ENCODE results near the gene TMEM108.

TMEM108 gene

GRCh38 chr3:133280586-133280985, 242.4 kb downstream of the TMEM108 start:
- no peak for DNase-seq (ENCODE audit: low spot score)

- no peak for DNase-seq (ENCODE audit: low spot score)
Observed at GRCh38 chr3:133282236-133282635, 244.0 kb downstream of the TMEM108 start.

GRCh38 chr3:133283958-133284807, 246.0 kb downstream of the TMEM108 start:
- DNase-seq (ENCODE audit: low spot score) = peak; percentile 35

- no peak for DNase-seq (ENCODE audit: low spot score)
Observed at GRCh38 chr3:133289322-133289721, 251.1 kb downstream of the TMEM108 start.

- DNase-seq (ENCODE audit: low spot score) = no peak
Observed at GRCh38 chr3:133292296-133292695, 254.1 kb downstream of the TMEM108 start.

GRCh38 chr3:133293397-133294110, 255.4 kb downstream of the TMEM108 start:
- DNase-seq (ENCODE audit: low spot score) = no peak

GRCh38 chr3:133294253-133294652, 256.1 kb downstream of the TMEM108 start:
- no peak for DNase-seq (ENCODE audit: low spot score)

- peak; percentile 38 for DNase-seq (ENCODE audit: low spot score)
Observed at GRCh38 chr3:133295199-133295901, 257.2 kb downstream of the TMEM108 start.

- no peak for DNase-seq (ENCODE audit: low spot score)
Observed at GRCh38 chr3:133295944-133296917, 258.0 kb downstream of the TMEM108 start.

- no peak for DNase-seq (ENCODE audit: low spot score)
Observed at GRCh38 chr3:133296981-133297380, 258.8 kb downstream of the TMEM108 start.

- DNase-seq (ENCODE audit: low spot score) = no peak
Observed at GRCh38 chr3:133300102-133300501, 261.9 kb downstream of the TMEM108 start.

GRCh38 chr3:133301194-133301593, 263.0 kb downstream of the TMEM108 start:
- DNase-seq (ENCODE audit: low spot score) = no peak

GRCh38 chr3:133301731-133302130, 263.5 kb downstream of the TMEM108 start:
- no peak for DNase-seq (ENCODE audit: low spot score)

GRCh38 chr3:133303430-133303829, 265.2 kb downstream of the TMEM108 start:
- no peak for DNase-seq (ENCODE audit: low spot score)

- no peak for DNase-seq (ENCODE audit: low spot score)
Observed at GRCh38 chr3:133317866-133318265, 279.7 kb downstream of the TMEM108 start.

- DNase-seq (ENCODE audit: low spot score) = no peak
Observed at GRCh38 chr3:133328373-133328772, 290.2 kb downstream of the TMEM108 start.

- no peak for DNase-seq (ENCODE audit: low spot score)
Observed at GRCh38 chr3:133329626-133330025, 291.4 kb downstream of the TMEM108 start.

- peak; percentile 50 for DNase-seq (ENCODE audit: low spot score)
Observed at GRCh38 chr3:133330065-133330464, 291.9 kb downstream of the TMEM108 start.

- DNase-seq (ENCODE audit: low spot score) = no peak
Observed at GRCh38 chr3:133330522-133330921, 292.3 kb downstream of the TMEM108 start.

GRCh38 chr3:133354721-133355120, 316.5 kb downstream of the TMEM108 start:
- DNase-seq (ENCODE audit: low spot score) = no peak

- no peak for DNase-seq (ENCODE audit: low spot score)
Observed at GRCh38 chr3:133360476-133360875, 322.3 kb downstream of the TMEM108 start.

All from iPS-NIHi11 (cell line).